Subcutaneous adipose tissue (tissue), 4 donors: Measurements from ENCODE around the gene ITGAV. TPM values are rescaled to one million over a fixed set of nuclear protein-coding genes. Genes with fewer than 3 reads are reported as not detected.

Source experiments
- CTCF ChIP-seq: fragments of 450-650 bp; IDR thresholded peaks from one replicate; pipeline ENCODE4 v1.5.1; 2016; ENCODE audit warnings: low read depth, mild to moderate bottlenecking, control low read depth, antibody characterized with exemption, moderate library complexity
- total RNA-seq, 4 donors: library from RNA; depleted of rRNA; stranded (reverse); fragments of >200 nt; gene quantifications; one replicate each; pipeline ENCODE4 v1.1.0, GENCODE V29; 2016

ITGAV gene
- total RNA-seq, 4 donors from 2014 or later, result 90.8 to 130 (median 114) TPM

- no peak for TF ChIP-seq CTCF
Observed at GRCh38 chr2:186562209-186562578, 27.7 kb upstream of the ITGAV start.

- no peak for TF ChIP-seq CTCF
Observed at GRCh38 chr2:186569897-186570296, 20.0 kb upstream of the ITGAV start.

GRCh38 chr2:186570604-186571003, 19.3 kb upstream of the ITGAV start:
- TF ChIP-seq CTCF, result no peak

GRCh38 chr2:186572705-186573104, 17.2 kb upstream of the ITGAV start:
- no peak for TF ChIP-seq CTCF

GRCh38 chr2:186573531-186573930, 16.3 kb upstream of the ITGAV start:
- no peak for TF ChIP-seq CTCF

GRCh38 chr2:186575302-186575701, 14.6 kb upstream of the ITGAV start:
- TF ChIP-seq CTCF, result no peak

GRCh38 chr2:186575856-186576255, 14.0 kb upstream of the ITGAV start:
- no peak for TF ChIP-seq CTCF
